Endothelial cell of umbilical vein (primary cell): ENCODE results near the gene FRMD4A. TPM values are rescaled to one million over a fixed set of nuclear protein-coding genes. Genes with fewer than 3 reads are reported as not detected.

Source experiments
- BruUV-seq: library from RNA; stranded (reverse); fragments of 400-500 nt; replicated peaks from 2 replicates; lab custom pipeline; 2021; lab: Mats Ljungman, UMichigan
- CTCF ChIA-PET: fragments of 300-600, 350-600 bp; sonication (Branson Sonifier 250); formaldehyde crosslinking; loops from one replicate; lab custom pipeline; 2021; ENCODE audit warnings: antibody characterized with exemption, inconsistent platforms; lab: Charles Lee
- POLR2A ChIA-PET: fragments of 300-600, 350-600 bp; sonication (Branson Sonifier 250); formaldehyde crosslinking; loops from one replicate; lab custom pipeline; 2021; ENCODE audit warnings: antibody characterized with exemption, inconsistent platforms; lab: Charles Lee
- DNase-seq: peaks from one replicate; pipeline ENCODE4 v3.0.0-alpha.2; 2011; ENCODE audit warnings: low read depth, low spot score
- FAIRE-seq: peaks from 2 replicates; lab custom pipeline; 2011; peaks lifted over from hg19 to GRCh38; lab: Jason Lieb, UNC
- H2AFZ ChIP-seq: 2 replicates; pipeline ENCODE4 v1.6.0; 2012; ENCODE audit warnings: low read depth, low read length, control low read depth, inconsistent platforms
- H3K27ac ChIP-seq: 2 replicates; pipeline ENCODE4 v1.5.1; 2011; ENCODE audit warnings: low read depth, mild to moderate bottlenecking, control low read depth, low read length, moderate library complexity; ENCODE audit not compliant: insufficient read depth
- H3K27me3 ChIP-seq, 2 experiments: 2 replicates each; pipeline versions ENCODE4 v1.6.0 to v1.6.1; 2011; ENCODE audit warnings: low read length in 2 of 2, mixed read lengths in 1 of 2; ENCODE audit not compliant: control insufficient read depth in 2 of 2, insufficient read depth in 2 of 2
- H3K36me3 ChIP-seq, 2 experiments: 2 replicates in 1 of 2; 3 replicates in 1 of 2; pipeline ENCODE4 v1.5.1; 2011; ENCODE audit warnings: low read length in 2 of 2, mild to moderate bottlenecking in 1 of 2, moderate library complexity in 1 of 2; ENCODE audit not compliant: control insufficient read depth in 2 of 2, insufficient read depth in 2 of 2; ENCODE audit errors: extremely low read depth in 1 of 2
- H3K4me1 ChIP-seq: 3 replicates; pipeline ENCODE4 v1.5.1; 2011; ENCODE audit warnings: mild to moderate bottlenecking, low read length; ENCODE audit not compliant: control insufficient read depth, insufficient read depth; ENCODE audit errors: extremely low read depth
- H3K4me2 ChIP-seq: 2 replicates; pipeline ENCODE4 v1.6.1; 2011; ENCODE audit warnings: low read length, control low read depth, mixed read lengths; ENCODE audit not compliant: insufficient read depth
- H3K4me3 ChIP-seq, 3 experiments: fragments of 200-600 bp in 1 of 3; sonication (generic), shearing (Covaris generic) in 1 of 3; replicated peaks in 1 of 3; 2 replicates each; pipeline ENCODE4 v1.5.1; 2011 to 2016; ENCODE audit warnings: control low read depth in 3 of 3, low read length in 3 of 3, mild to moderate bottlenecking in 2 of 3, inconsistent platforms in 1 of 3, low read depth in 1 of 3, moderate library complexity in 1 of 3; ENCODE audit not compliant: insufficient read depth in 1 of 3
- H3K79me2 ChIP-seq: 2 replicates; pipeline ENCODE4 v1.6.0; 2012; ENCODE audit warnings: low read length, inconsistent platforms; ENCODE audit not compliant: control insufficient read depth, insufficient read depth
- H3K9ac ChIP-seq: replicated peaks from 2 replicates; pipeline ENCODE3; 2011; ENCODE audit warnings: low read length, control low read depth; ENCODE audit not compliant: insufficient read depth; ENCODE audit errors: extremely low read depth
- H3K9me1 ChIP-seq: replicated peaks from 3 replicates; pipeline ENCODE4 v1.6.0; 2011; ENCODE audit warnings: mild to moderate bottlenecking, low read length; ENCODE audit not compliant: control insufficient read depth, insufficient read depth; ENCODE audit errors: extremely low read depth
- H3K9me3 ChIP-seq: replicated peaks from 2 replicates; pipeline ENCODE4 v1.5.1; 2012; ENCODE audit warnings: low read length, inconsistent platforms; ENCODE audit not compliant: control insufficient read depth, insufficient read depth
- H4K20me1 ChIP-seq: replicated peaks from 2 replicates; pipeline ENCODE3; 2011; ENCODE audit warnings: mild to moderate bottlenecking, low read length; ENCODE audit not compliant: control insufficient read depth, insufficient read depth; ENCODE audit errors: extremely low read depth
- CTCF ChIP-seq, 2 donors: IDR thresholded peaks; 1 replicate in 1 of 2; 2 replicates in 1 of 2; pipeline ENCODE4 v1.5.1; 2011; ENCODE audit warnings: low read length in 2 of 2, mild to moderate bottlenecking in 2 of 2, moderate library complexity in 2 of 2, control low read depth in 1 of 2, inconsistent platforms in 1 of 2, low read depth in 1 of 2; ENCODE audit not compliant: insufficient read depth in 1 of 2; ENCODE audit errors: extremely low read depth in 1 of 2
- EZH2 ChIP-seq: IDR thresholded peaks from 2 replicates; pipeline ENCODE4 v1.6.1; 2012; ENCODE audit warnings: borderline replicate concordance, low read depth, mild to moderate bottlenecking, moderate library complexity, low read length, inconsistent platforms; ENCODE audit not compliant: severe bottlenecking
- FOS ChIP-seq: IDR thresholded peaks from 2 replicates; pipeline ENCODE4 v1.6.1; 2011; ENCODE audit warnings: mild to moderate bottlenecking, low read length, moderate library complexity, borderline replicate concordance; ENCODE audit not compliant: insufficient read depth
- GATA2 ChIP-seq: IDR thresholded peaks from 2 replicates; pipeline ENCODE4 v1.7.0; 2011; ENCODE audit warnings: low read depth, mild to moderate bottlenecking, moderate library complexity, mixed read lengths, low read length; ENCODE audit not compliant: insufficient read length, insufficient read depth
- JUN ChIP-seq: IDR thresholded peaks from 2 replicates; pipeline ENCODE4 v1.6.1; 2011; ENCODE audit warnings: borderline replicate concordance, low read depth; ENCODE audit not compliant: insufficient read length, insufficient read depth
- MYC ChIP-seq: IDR thresholded peaks from one replicate; pipeline ENCODE4 v1.6.1; 2011; ENCODE audit warnings: mild to moderate bottlenecking, low read depth, low read length
- POLR2A ChIP-seq: IDR thresholded peaks from 2 replicates; pipeline ENCODE4 v1.6.1; 2012; ENCODE audit warnings: low read depth, mild to moderate bottlenecking, control low read depth, low read length
- POLR2AphosphoS5 ChIP-seq: IDR thresholded peaks from 2 replicates; pipeline ENCODE4 v1.6.1; 2012; ENCODE audit warnings: low read depth, mild to moderate bottlenecking, control low read depth, low read length, moderate library complexity; ENCODE audit not compliant: insufficient read depth
- dilution Hi-C: fragments of 300-500 bp; cut with MboI; formaldehyde crosslinking; loops from one replicate; pipeline ENCODE4 v1.15.0; 2019; ENCODE audit warnings: low sequenced_read_pairs; ENCODE audit not compliant: extremely low pct_ligation_motif_present
- intact Hi-C: fragments of 100-400 bp; cut with micrococcal nuclease; formaldehyde crosslinking; loops from one replicate; pipeline ENCODE4 v1.10.0; 2022
- polyA plus RNA-seq, 4 experiments: library from polyadenylated mRNA; depleted of rRNA in 3 of 4; stranded (reverse) in 3 of 4; unstranded in 1 of 4; fragments of >200 nt; gene quantifications; 2 replicates each; pipeline versions ENCODE4 v1.2.1 to v1.2.3, GENCODE V29; 2011 to 2012; ENCODE audit warnings: missing spikeins in 1 of 4
- total RNA-seq: library from RNA; stranded (reverse); gene quantifications from 2 replicates; pipeline ENCODE4 v1.2.3, GENCODE V29; 2021
- TF ChIP-seq, protein P1 (sequence below): IDR thresholded peaks from 2 replicates; pipeline ENCODE4 v1.6.1; 2011; ENCODE audit not compliant: insufficient read depth, insufficient read length

FRMD4A gene
- total and polyA plus RNA-seq, 2 donors (not counting 3 experiments of a cell fraction or from before 2014, with no cell fraction given) = 123 to 148 TPM

DNA sequence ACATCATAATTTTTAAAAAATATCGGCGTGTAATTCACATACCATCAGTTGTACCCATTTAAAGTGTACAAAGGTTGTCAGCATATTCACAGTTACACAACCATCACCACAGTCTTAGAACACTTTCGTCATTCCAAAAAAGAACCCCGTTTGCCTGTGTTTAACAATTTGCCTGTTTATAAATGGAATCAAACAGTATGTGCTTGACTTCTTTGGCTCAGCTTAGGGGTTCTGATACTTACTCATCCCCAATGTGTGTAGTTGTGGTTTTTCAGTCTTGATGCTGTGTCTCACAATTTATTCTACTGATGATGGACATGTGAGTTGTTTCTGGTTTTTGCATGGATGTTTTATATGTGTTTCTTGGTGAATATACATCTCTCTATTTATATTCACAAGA is 693.9 kb downstream of the FRMD4A start:
- no peak overlapping the region for H3K9ac ChIP-seq
- H4K20me1 ChIP-seq = no peaks in the 10 kb centered on the region
- H3K4me1 ChIP-seq = peaks cover 12% of the 10 kb centered on the region
- no peaks in the 10 kb centered on the region for H3K79me2 ChIP-seq
- no TSS peak for BruUV-seq
- H3K9me3 ChIP-seq = no peaks in the 10 kb centered on the region
- CTCF ChIA-PET = no interaction called here
- dilution Hi-C loops (no loop called here), intact Hi-C loops (no loop called here)
- no peaks in the 10 kb centered on the region for H3K36me3 ChIP-seq
- POLR2A ChIA-PET = no interaction called here
- H3K27me3 ChIP-seq = no peaks in the 10 kb centered on the region
- TF ChIP-seq, protein P1, sequence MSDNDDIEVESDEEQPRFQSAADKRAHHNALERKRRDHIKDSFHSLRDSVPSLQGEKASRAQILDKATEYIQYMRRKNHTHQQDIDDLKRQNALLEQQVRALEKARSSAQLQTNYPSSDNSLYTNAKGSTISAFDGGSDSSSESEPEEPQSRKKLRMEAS = no peak
- no peak for TF ChIP-seq POLR2AphosphoS5
- no peak for TF ChIP-seq POLR2A
- TF ChIP-seq CTCF (IDR thresholded peaks at IDR 0.05; ENCODE audit: extremely low read depth in 1 of 2, insufficient read depth in 1 of 2, low read depth in 1 of 2, low read length in 2 of 2) = no peak
- no peak for TF ChIP-seq JUN
- no peak for TF ChIP-seq GATA2
- TF ChIP-seq MYC = no peak
- no peak for TF ChIP-seq EZH2
- TF ChIP-seq FOS = no peak
- no peak for DNase-seq
- H2AFZ ChIP-seq = no peak overlapping the region
- no peaks in the 10 kb centered on the region for H3K9me1 ChIP-seq
- no peak for FAIRE-seq
- H3K4me3 ChIP-seq = no peak overlapping the region
- H3K4me2 ChIP-seq = no peak overlapping the region
- no peak overlapping the region for H3K27ac ChIP-seq
